K562 (cell line): ENCODE results near the gene ARFIP2. TPM values are rescaled to one million over a fixed set of nuclear protein-coding genes. Genes with fewer than 3 reads are reported as not detected.

Source experiments
- polyA plus RNA-seq, 8 experiments: library from polyadenylated mRNA; depleted of rRNA in 4 of 8; stranded (reverse) in 5 of 8; unstranded in 3 of 8; fragments of >200 nt; fragmentation: Nextera tagmentation in 2 of 8; fragmentation: Illumina TruSeq in 1 of 8; extraction: Ambion mirVana in 2 of 8; extraction: Trizol in 1 of 8; gene quantifications; 2 replicates each; pipeline versions ENCODE4 v1.2.1 to v1.2.3, GENCODE V29; 2011 to 2014; ENCODE audit warnings: inconsistent platforms in 1 of 8, missing spikeins in 1 of 8
- total RNA-seq, 7 experiments: library from RNA; depleted of rRNA in 6 of 7; stranded (reverse); fragments of >200 nt in 6 of 7; fragmentation: Illumina TruSeq in 2 of 7; extraction: Trizol in 2 of 7; gene quantifications; 2 replicates each; pipeline versions ENCODE4 v1.2.1 to v1.2.3, GENCODE V29; 2011 to 2021; ENCODE audit warnings: low replicate concordance in 1 of 7

The ARFIP2 gene
- total and polyA plus RNA-seq, 9 of the 15 experiments (the other 6 are each of a cell fraction or from before 2014, with no cell fraction given): 11.8 to 74.1 (median 41.0) TPM

Other genes with a start within 250 kb of the ARFIP2 start
Only the 7 nearest of the 16 such genes appear.
- gene SMPD1, start 90.9 kb downstream of the ARFIP2 start, total RNA-seq (2014; rRNA removed): 5.1 and 5.2 TPM in 2 replicates
- 1.9 and 2.8 TPM in 2 replicates for gene SMPD1, start 90.9 kb downstream of the ARFIP2 start, total RNA-seq (2014; rRNA removed; fragmentation: Illumina TruSeq; extraction: Trizol)
- gene SMPD1, start 90.9 kb downstream of the ARFIP2 start, total RNA-seq (2015; rRNA removed; fragmentation: Illumina TruSeq; extraction: Trizol): 4.4 and 5.4 TPM in 2 replicates
- gene SMPD1, start 90.9 kb downstream of the ARFIP2 start, total RNA-seq (2021): 8.7 and 9.9 TPM in 2 replicates
- gene SMPD1, start 90.9 kb downstream of the ARFIP2 start, polyA plus RNA-seq (2011; rRNA removed): 4.0 and 6.5 TPM in 2 replicates
- gene SMPD1, start 90.9 kb downstream of the ARFIP2 start, polyA plus RNA-seq (2014; fragmentation: Illumina TruSeq; extraction: Trizol): 7.6 and 9.1 TPM in 2 replicates
- gene SMPD1, start 90.9 kb downstream of the ARFIP2 start, polyA plus RNA-seq (2014; fragmentation: Nextera tagmentation; extraction: Ambion mirVana): 1 to 10 TPM in 1 of 2 experiments, under 1 TPM in 1; 0.90 to 1.8 TPM
- 5.9 and 8.0 TPM in 2 replicates for gene SMPD1, start 90.9 kb downstream of the ARFIP2 start, polyA plus RNA-seq (2014; rRNA removed)
- gene APBB1, start 62.2 kb downstream of the ARFIP2 start, total RNA-seq (2014; rRNA removed): 0.73 and 0.98 TPM in 2 replicates
- gene APBB1, start 62.2 kb downstream of the ARFIP2 start, total RNA-seq (2014; rRNA removed; fragmentation: Illumina TruSeq; extraction: Trizol): 0.18 and 0.41 TPM in 2 replicates
- gene APBB1, start 62.2 kb downstream of the ARFIP2 start, total RNA-seq (2015; rRNA removed; fragmentation: Illumina TruSeq; extraction: Trizol): 0.11 and 0.15 TPM in 2 replicates
- gene APBB1, start 62.2 kb downstream of the ARFIP2 start, total RNA-seq (2021): 0.60 and 0.63 TPM in 2 replicates
- gene APBB1, start 62.2 kb downstream of the ARFIP2 start, polyA plus RNA-seq (2011; rRNA removed): 0.20 and 0.40 TPM in 2 replicates
- gene APBB1, start 62.2 kb downstream of the ARFIP2 start, polyA plus RNA-seq (2014; fragmentation: Illumina TruSeq; extraction: Trizol): 0.46 and 0.47 TPM in 2 replicates
- gene APBB1, start 62.2 kb downstream of the ARFIP2 start, polyA plus RNA-seq (2014; fragmentation: Nextera tagmentation; extraction: Ambion mirVana): under 1 TPM; 0.04 to 0.11 TPM
- gene APBB1, start 62.2 kb downstream of the ARFIP2 start, polyA plus RNA-seq (2014; rRNA removed): 0.34 and 0.44 TPM in 2 replicates
- gene HPX, start 40.3 kb downstream of the ARFIP2 start, total RNA-seq (2014; rRNA removed): 0.49 TPM in 1 of 2 replicates, not detected in the other
- gene HPX, start 40.3 kb downstream of the ARFIP2 start, total RNA-seq (2014; rRNA removed; fragmentation: Illumina TruSeq; extraction: Trizol): 0.16 and 0.29 TPM in 2 replicates
- gene HPX, start 40.3 kb downstream of the ARFIP2 start, total RNA-seq (2015; rRNA removed; fragmentation: Illumina TruSeq; extraction: Trizol): 0.14 and 0.15 TPM in 2 replicates
- 1.2 and 1.4 TPM in 2 replicates for gene HPX, start 40.3 kb downstream of the ARFIP2 start, total RNA-seq (2021)
- 0.24 and 0.29 TPM in 2 replicates for gene HPX, start 40.3 kb downstream of the ARFIP2 start, polyA plus RNA-seq (2011; rRNA removed)
- gene HPX, start 40.3 kb downstream of the ARFIP2 start, polyA plus RNA-seq (2014; fragmentation: Illumina TruSeq; extraction: Trizol): 0.12 and 0.71 TPM in 2 replicates
- gene HPX, start 40.3 kb downstream of the ARFIP2 start, polyA plus RNA-seq (2014; fragmentation: Nextera tagmentation; extraction: Ambion mirVana): under 1 TPM; 0.79 to 0.94 TPM
- 0.57 and 0.69 TPM in 2 replicates for gene HPX, start 40.3 kb downstream of the ARFIP2 start, polyA plus RNA-seq (2014; rRNA removed)
- gene TRIM3, start 7.4 kb downstream of the ARFIP2 start, total RNA-seq (2014; rRNA removed): 3.0 and 11.6 TPM in 2 replicates
- 2.7 and 3.8 TPM in 2 replicates for gene TRIM3, start 7.4 kb downstream of the ARFIP2 start, total RNA-seq (2014; rRNA removed; fragmentation: Illumina TruSeq; extraction: Trizol)
- 4.8 and 5.2 TPM in 2 replicates for gene TRIM3, start 7.4 kb downstream of the ARFIP2 start, total RNA-seq (2015; rRNA removed; fragmentation: Illumina TruSeq; extraction: Trizol)
- 6.4 and 6.8 TPM in 2 replicates for gene TRIM3, start 7.4 kb downstream of the ARFIP2 start, total RNA-seq (2021)
- 4.8 and 6.2 TPM in 2 replicates for gene TRIM3, start 7.4 kb downstream of the ARFIP2 start, polyA plus RNA-seq (2011; rRNA removed)
- 4.7 and 5.6 TPM in 2 replicates for gene TRIM3, start 7.4 kb downstream of the ARFIP2 start, polyA plus RNA-seq (2014; fragmentation: Illumina TruSeq; extraction: Trizol)
- under 1 TPM; 0.45 to 0.81 TPM for gene TRIM3, start 7.4 kb downstream of the ARFIP2 start, polyA plus RNA-seq (2014; fragmentation: Nextera tagmentation; extraction: Ambion mirVana)
- gene TRIM3, start 7.4 kb downstream of the ARFIP2 start, polyA plus RNA-seq (2014; rRNA removed): 9.2 and 10.4 TPM in 2 replicates
- 43.2 and 48.7 TPM in 2 replicates for gene TIMM10B, start 170 bp upstream of the ARFIP2 start, total RNA-seq (2014; rRNA removed)
- 45.7 and 47.5 TPM in 2 replicates for gene TIMM10B, start 170 bp upstream of the ARFIP2 start, total RNA-seq (2014; rRNA removed; fragmentation: Illumina TruSeq; extraction: Trizol)
- 47.0 and 48.9 TPM in 2 replicates for gene TIMM10B, start 170 bp upstream of the ARFIP2 start, total RNA-seq (2015; rRNA removed; fragmentation: Illumina TruSeq; extraction: Trizol)
- 63.0 and 66.0 TPM in 2 replicates for gene TIMM10B, start 170 bp upstream of the ARFIP2 start, total RNA-seq (2021)
- 78.1 and 83.0 TPM in 2 replicates for gene TIMM10B, start 170 bp upstream of the ARFIP2 start, polyA plus RNA-seq (2011; rRNA removed)
- 48.1 and 57.0 TPM in 2 replicates for gene TIMM10B, start 170 bp upstream of the ARFIP2 start, polyA plus RNA-seq (2014; fragmentation: Illumina TruSeq; extraction: Trizol)
- gene TIMM10B, start 170 bp upstream of the ARFIP2 start, polyA plus RNA-seq (2014; fragmentation: Nextera tagmentation; extraction: Ambion mirVana): 100 to 1,000 TPM; 158 to 163 TPM
- gene TIMM10B, start 170 bp upstream of the ARFIP2 start, polyA plus RNA-seq (2014; rRNA removed): 54.0 and 64.9 TPM in 2 replicates
- gene DNHD1, start 15.9 kb upstream of the ARFIP2 start, total RNA-seq (2014; rRNA removed): 3.0 and 3.8 TPM in 2 replicates
- 3.6 and 4.1 TPM in 2 replicates for gene DNHD1, start 15.9 kb upstream of the ARFIP2 start, total RNA-seq (2014; rRNA removed; fragmentation: Illumina TruSeq; extraction: Trizol)
- gene DNHD1, start 15.9 kb upstream of the ARFIP2 start, total RNA-seq (2015; rRNA removed; fragmentation: Illumina TruSeq; extraction: Trizol): 3.6 TPM in 2 replicates
- 6.5 and 7.4 TPM in 2 replicates for gene DNHD1, start 15.9 kb upstream of the ARFIP2 start, total RNA-seq (2021)
- 9.7 and 16.7 TPM in 2 replicates for gene DNHD1, start 15.9 kb upstream of the ARFIP2 start, polyA plus RNA-seq (2011; rRNA removed)
- 4.8 TPM in 2 replicates for gene DNHD1, start 15.9 kb upstream of the ARFIP2 start, polyA plus RNA-seq (2014; fragmentation: Illumina TruSeq; extraction: Trizol)
- 1 to 10 TPM in 1 of 2 experiments, under 1 TPM in 1; 0.82 to 2.0 TPM for gene DNHD1, start 15.9 kb upstream of the ARFIP2 start, polyA plus RNA-seq (2014; fragmentation: Nextera tagmentation; extraction: Ambion mirVana)
- 7.1 and 8.4 TPM in 2 replicates for gene DNHD1, start 15.9 kb upstream of the ARFIP2 start, polyA plus RNA-seq (2014; rRNA removed)
- gene RRP8, start 122.3 kb upstream of the ARFIP2 start, total RNA-seq (2014; rRNA removed): 27.9 and 47.5 TPM in 2 replicates
- 33.5 and 37.0 TPM in 2 replicates for gene RRP8, start 122.3 kb upstream of the ARFIP2 start, total RNA-seq (2014; rRNA removed; fragmentation: Illumina TruSeq; extraction: Trizol)
- gene RRP8, start 122.3 kb upstream of the ARFIP2 start, total RNA-seq (2015; rRNA removed; fragmentation: Illumina TruSeq; extraction: Trizol): 31.5 and 32.6 TPM in 2 replicates
- gene RRP8, start 122.3 kb upstream of the ARFIP2 start, total RNA-seq (2021): 41.0 and 47.2 TPM in 2 replicates
- 28.1 and 29.8 TPM in 2 replicates for gene RRP8, start 122.3 kb upstream of the ARFIP2 start, polyA plus RNA-seq (2011; rRNA removed)
- 34.6 and 47.3 TPM in 2 replicates for gene RRP8, start 122.3 kb upstream of the ARFIP2 start, polyA plus RNA-seq (2014; fragmentation: Illumina TruSeq; extraction: Trizol)
- gene RRP8, start 122.3 kb upstream of the ARFIP2 start, polyA plus RNA-seq (2014; fragmentation: Nextera tagmentation; extraction: Ambion mirVana): 10 to 100 TPM in 1 of 2 experiments, 1 to 10 TPM in 1; 5.7 to 11.4 TPM
- gene RRP8, start 122.3 kb upstream of the ARFIP2 start, polyA plus RNA-seq (2014; rRNA removed): 26.1 and 33.4 TPM in 2 replicates